K562 (cell line): ENCODE measurements around the gene AFAP1. TPM values are rescaled to one million over a fixed set of nuclear protein-coding genes. Genes with fewer than 3 reads are reported as not detected.

ENCODE experiments used
- ATAC-seq: fragments of 200-7000 bp; cut with Tn5 transposase; 3 replicates; pipeline ENCODE4 v1.9.1; 2020; ENCODE audit warnings: moderate library complexity
- BruUV-seq: library from RNA; stranded (reverse); fragments of 400-500 nt; replicated peaks from 2 replicates; lab custom pipeline; 2021; lab: Mats Ljungman, UMichigan
- CTCF ChIA-PET: fragments of 300-600 bp; formaldehyde crosslinking; extraction: SDS; loops from one replicate; lab custom pipeline; 2021; ENCODE audit warnings: low intra/inter-chr PET ratio; lab: Yijun Ruan, JAX
- POLR2A ChIA-PET: fragments of 300-600, 350-650 bp; sonication (Branson Sonifier 250); formaldehyde crosslinking; extraction: SDS; loops from one replicate; lab custom pipeline; 2021; ENCODE audit warnings: antibody characterized with exemption, inconsistent platforms; lab: Yijun Ruan, JAX
- DNase-seq, 4 experiments: peaks; one replicate each; pipeline versions ENCODE4 v3.0.0 to v3.0.0-alpha.2; 2011 to 2018; ENCODE audit warnings: low spot score in 3 of 4, mixed read lengths in 3 of 4; ENCODE audit errors: extremely low read depth in 1 of 4
- FAIRE-seq: peaks from 2 replicates; lab custom pipeline; 2011; peaks lifted over from hg19 to GRCh38; lab: Jason Lieb, UNC
- H2AFZ ChIP-seq: 2 replicates; pipeline ENCODE4 v1.6.0; 2011; ENCODE audit warnings: low read depth, low read length, control low read depth, inconsistent platforms
- H3K27ac ChIP-seq: fragments of 200-600 bp; 3 replicates; pipeline ENCODE4 v1.8.0; 2011; ENCODE audit warnings: low read depth, mild to moderate bottlenecking, control low read depth, inconsistent platforms, low read length, moderate library complexity, mixed read lengths; ENCODE audit errors: extremely low read depth
- H3K27me3 ChIP-seq, 2 experiments: fragments of 300-600 bp in 1 of 2; 2 replicates in 1 of 2; 3 replicates in 1 of 2; pipeline versions ENCODE4 v1.6.0 to v1.8.0; 2011; ENCODE audit warnings: inconsistent platforms in 2 of 2, low read length in 2 of 2, mild to moderate bottlenecking in 1 of 2, mixed read lengths in 1 of 2, moderate library complexity in 1 of 2; ENCODE audit not compliant: control insufficient read depth in 2 of 2, insufficient read depth in 2 of 2
- H3K36me3 ChIP-seq: fragments of 300-600 bp; 3 replicates; pipeline ENCODE4 v1.8.0; 2011; ENCODE audit warnings: mild to moderate bottlenecking, low read length, inconsistent platforms; ENCODE audit not compliant: control insufficient read depth, insufficient read depth
- H3K4me1 ChIP-seq, 2 experiments: fragments of 200-600 bp in 1 of 2; replicated peaks in 1 of 2; 2 replicates in 1 of 2; 3 replicates in 1 of 2; pipeline versions ENCODE4 v1.5.1 to v1.8.0; 2011; ENCODE audit warnings: inconsistent platforms in 2 of 2, low read length in 2 of 2, mild to moderate bottlenecking in 1 of 2, mixed read lengths in 1 of 2, moderate library complexity in 1 of 2; ENCODE audit not compliant: control insufficient read depth in 2 of 2, insufficient read depth in 2 of 2
- H3K4me2 ChIP-seq: 2 replicates; pipeline ENCODE4 v1.6.1; 2011; ENCODE audit warnings: low read length, control low read depth, inconsistent platforms, mixed read lengths; ENCODE audit not compliant: insufficient read depth
- H3K4me3 ChIP-seq: fragments of 200-600 bp; sonication (generic), shearing (Covaris generic); 2 replicates; pipeline ENCODE4 v1.5.1; 2016; ENCODE audit warnings: control low read depth, inconsistent platforms
- H3K79me2 ChIP-seq: fragments of 200-600 bp; 3 replicates; pipeline ENCODE4 v1.8.0; 2011; ENCODE audit warnings: low read length, inconsistent platforms; ENCODE audit not compliant: control insufficient read depth, insufficient read depth
- H3K9ac ChIP-seq, 2 experiments: 2 replicates each; pipeline versions ENCODE4 v1.6.0 to v1.6.1; 2011; ENCODE audit warnings: low read depth in 2 of 2, low read length in 2 of 2, control low read depth in 1 of 2, inconsistent platforms in 1 of 2, mild to moderate bottlenecking in 1 of 2, mixed read lengths in 1 of 2; ENCODE audit not compliant: insufficient read depth in 1 of 2
- H3K9me1 ChIP-seq: one replicate; pipeline ENCODE4 v1.6.0; 2011; ENCODE audit warnings: inconsistent platforms, mild to moderate bottlenecking, low read length, moderate library complexity; ENCODE audit not compliant: control insufficient read depth, insufficient read depth
- H3K9me3 ChIP-seq: replicated peaks from 2 replicates; pipeline ENCODE4 v1.5.1; 2011; ENCODE audit warnings: low read depth, low read length, inconsistent platforms; ENCODE audit not compliant: control insufficient read depth, insufficient read depth
- H4K20me1 ChIP-seq: replicated peaks from 2 replicates; pipeline ENCODE4 v1.6.1; 2011; ENCODE audit warnings: low read length, inconsistent platforms, mixed read lengths; ENCODE audit not compliant: control insufficient read depth, insufficient read depth
- CBX2 ChIP-seq: fragments of 200-600 bp; sonication (generic); IDR thresholded peaks from one replicate; pipeline ENCODE4 v1.6.1; 2012; ENCODE audit warnings: mild to moderate bottlenecking, low read length, inconsistent platforms; ENCODE audit not compliant: insufficient read depth, poor library complexity, severe bottlenecking
- CREBBP ChIP-seq: IDR thresholded peaks from one replicate; pipeline ENCODE4 v1.6.1; 2012; ENCODE audit warnings: low read depth, mild to moderate bottlenecking, control low read depth, inconsistent platforms, low read length
- ETV6 ChIP-seq, 3 experiments: fragments of 150-350 bp in 1 of 3; sonication (generic) in 1 of 3; formaldehyde crosslinking in 1 of 3; IDR thresholded peaks; 2 replicates each; pipeline versions ENCODE4 v1.6.1 to v1.8.0; 2014 to 2022; ENCODE audit warnings: borderline replicate concordance in 2 of 3, low read depth in 2 of 3, antibody characterized with exemption in 1 of 3, low read length in 1 of 3, mild to moderate bottlenecking in 1 of 3, missing genetic modification reagents in 1 of 3
- NR4A1 ChIP-seq, 2 experiments: fragments of 250-450 bp in 1 of 2; fragments of 450-650 bp in 1 of 2; sonication (Bioruptor Pico) in 1 of 2; IDR thresholded peaks; 2 replicates each; pipeline versions ENCODE4 v1.4.0 to v1.6.1; 2016 to 2020; ENCODE audit warnings: mild to moderate bottlenecking in 2 of 2, missing compliant biosample characterization in 1 of 2, missing genetic modification characterization in 1 of 2, moderate library complexity in 1 of 2
- SRSF7 ChIP-seq: fragments of 200-400 bp; formaldehyde crosslinking; optimal IDR thresholded peaks from 2 replicates; pipeline ENCODE3; 2017; ENCODE audit warnings: mild to moderate bottlenecking, low read depth, low read length
- TCF3 ChIP-seq: sonication (generic); formaldehyde crosslinking; IDR thresholded peaks from 2 replicates; pipeline ENCODE4 v1.4.0; 2020; ENCODE audit warnings: mild to moderate bottlenecking, missing genetic modification reagents
- WGBS: fragments of 100-300 bp; shearing (Covaris generic); methylation state at CpG from one replicate; pipeline ENCODE4 v1.1.6; 2016; ENCODE audit warnings: low coverage, mixed read lengths; ENCODE audit not compliant: insufficient coverage; ENCODE audit errors: missing lambda C conversion rate; 5-methylcytosine and 5-hydroxymethylcytosine counted together
- in situ Hi-C: fragments of 300-500 bp; cut with MboI; formaldehyde crosslinking; loops from 4 replicates; pipeline ENCODE4 v1.15.0; 2018; ENCODE audit warnings: inconsistent platforms, mixed read lengths
- intact Hi-C: fragments of 100-400 bp; cut with micrococcal nuclease; formaldehyde crosslinking; loops from 2 replicates; pipeline ENCODE4 v1.14.2; 2022
- polyA plus RNA-seq, 8 experiments: library from polyadenylated mRNA; depleted of rRNA in 4 of 8; stranded (reverse) in 5 of 8; unstranded in 3 of 8; fragments of >200 nt; fragmentation: Nextera tagmentation in 2 of 8; fragmentation: Illumina TruSeq in 1 of 8; extraction: Ambion mirVana in 2 of 8; extraction: Trizol in 1 of 8; gene quantifications; 2 replicates each; pipeline versions ENCODE4 v1.2.1 to v1.2.3, GENCODE V29; 2011 to 2014; ENCODE audit warnings: inconsistent platforms in 1 of 8, missing spikeins in 1 of 8
- total RNA-seq, 7 experiments: library from RNA; depleted of rRNA in 6 of 7; stranded (reverse); fragments of >200 nt in 6 of 7; fragmentation: Illumina TruSeq in 2 of 7; extraction: Trizol in 2 of 7; gene quantifications; 2 replicates each; pipeline versions ENCODE4 v1.2.1 to v1.2.3, GENCODE V29; 2011 to 2021; ENCODE audit warnings: low replicate concordance in 1 of 7

Gene AFAP1
- total and polyA plus RNA-seq, 9 of the 15 experiments (the other 6 are each of a cell fraction or from before 2014, with no cell fraction given), result 0.07 to 0.42 (median 0.12) TPM; not detected in 1

DNA sequence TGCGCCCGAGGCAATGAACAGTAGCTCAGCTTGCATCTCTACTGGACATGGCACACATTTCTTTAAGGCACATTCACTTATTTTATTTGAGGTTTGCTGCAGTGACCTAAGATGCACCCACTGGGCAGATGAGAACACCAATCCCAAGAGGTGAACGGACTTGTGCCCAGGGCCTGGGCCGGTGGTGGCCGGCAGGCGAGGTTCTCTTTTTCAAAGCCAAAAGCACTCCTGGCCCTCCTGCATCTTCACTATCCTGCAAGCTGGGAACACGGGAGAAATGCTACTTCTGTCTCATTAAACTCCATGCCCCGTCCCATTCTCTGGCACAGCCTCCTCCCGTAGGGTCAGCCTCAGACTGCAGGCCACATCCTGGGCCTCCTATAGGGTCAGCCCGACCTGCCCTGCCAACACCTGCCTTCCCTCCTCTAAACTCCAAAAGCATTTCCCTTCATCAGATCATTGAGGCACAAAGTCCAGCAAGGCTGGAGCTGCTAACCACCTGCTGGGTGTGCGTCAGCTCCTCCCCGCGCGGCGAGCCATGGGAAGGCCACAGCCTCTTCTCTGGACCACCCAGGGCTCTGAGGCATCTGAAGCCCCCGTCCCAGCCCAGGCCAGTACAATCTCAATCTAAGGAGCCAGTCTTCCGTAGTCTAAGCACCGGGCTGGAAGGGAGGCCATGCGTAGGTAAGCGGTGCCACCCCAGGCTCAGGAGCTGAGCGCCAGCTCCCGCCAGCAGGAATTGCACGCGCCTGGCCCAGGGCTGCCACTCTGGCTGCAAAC lies 166.1 kb downstream of the AFAP1 start (continued):
- no peak for TF ChIP-seq CREBBP

DNA sequence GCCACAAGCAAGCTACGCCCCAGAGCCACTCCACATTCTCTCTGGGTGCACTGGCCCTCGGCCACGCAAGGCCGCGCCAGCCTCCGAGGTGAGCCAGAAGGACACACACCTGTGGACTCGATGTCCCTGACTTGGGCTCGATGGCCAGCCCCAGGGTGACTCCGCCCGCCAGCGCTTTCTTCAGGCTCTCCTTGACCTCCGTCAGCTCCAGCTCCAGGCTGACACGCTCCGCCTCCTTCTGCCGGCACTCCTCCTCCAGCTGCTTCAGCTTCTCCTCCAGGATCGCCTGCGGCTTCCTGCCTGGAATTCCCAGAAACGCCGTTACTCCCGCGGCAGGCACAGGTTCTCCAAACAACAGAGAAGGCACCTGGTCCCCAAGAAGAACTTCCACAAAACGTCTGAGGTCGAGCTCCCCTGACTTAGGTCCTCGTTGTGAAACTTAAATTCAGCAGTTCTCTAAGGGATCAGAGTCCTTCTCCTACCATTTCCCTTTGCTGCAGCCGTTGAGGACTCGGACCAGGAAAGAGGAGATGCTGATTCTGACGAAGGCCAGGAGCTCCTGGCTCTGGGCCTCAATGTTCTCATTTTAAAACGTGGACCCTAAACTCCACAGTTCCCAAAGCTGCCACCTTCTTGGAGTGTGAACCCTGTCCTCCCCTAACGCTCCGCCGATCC lies 166.8 kb downstream of the AFAP1 start:
- no peak overlapping the region for H3K4me2 ChIP-seq
- no peak overlapping the region for H3K9ac ChIP-seq
- peaks cover 13% of the 10 kb centered on the region for H3K36me3 ChIP-seq
- no peaks in the 10 kb centered on the region for H3K79me2 ChIP-seq
- in situ Hi-C loops, result no loop called here
- TF ChIP-seq CBX2 (no peak), TCF3 (CRISPR knock-in tag) (no peak), SRSF7 (no peak), ETV6 (IDR thresholded peaks at IDR 0.05; ENCODE audit: borderline replicate concordance in 1 of 2, low read depth in 2 of 2, low read length in 1 of 2) (no peak), ETV6 (CRISPR knock-in tag; IDR thresholded peaks at IDR 0.05; ENCODE audit: borderline replicate concordance) (no peak), NR4A1 (CRISPR knock-in tag; IDR thresholded peaks at IDR 0.05) (no peak), NR4A1 (tag; IDR thresholded peaks at IDR 0.05) (no peak)
- intact Hi-C loops, result no loop called here
- H3K9me3 ChIP-seq, result no peaks in the 10 kb centered on the region; the same call in 1 of the 2 replicates
- ChIA-PET CTCF (no interaction called here), POLR2A (interaction anchor here (0.5 to 1.0 kb wide), 2 partner anchors 11 to 259 kb away, joined by 3 to 5 read pairs; no protein-coding TSS in a partner anchor)
- 64% methylated on average over 30 of the region's 31 CpGs for WGBS
- no peak overlapping the region for H3K27ac ChIP-seq
- H4K20me1 ChIP-seq, result no peaks in the 10 kb centered on the region; the same call in 1 of the 2 replicates
- FAIRE-seq, result no peak
- H3K9me1 ChIP-seq, result no peaks in the 10 kb centered on the region
- no peak for DNase-seq
- BruUV-seq, result no TSS peak
- no peak overlapping the region for H2AFZ ChIP-seq
- ATAC-seq, result no peak
- H3K4me3 ChIP-seq, result no peak overlapping the region
- no peaks in the 10 kb centered on the region; a peak in 1 of 5 replicates for H3K4me1 ChIP-seq
- peaks cover 0 to 1% of the 10 kb centered on the region in 2 experiments; a peak in 1 of 5 replicates for H3K27me3 ChIP-seq
